GM12891 (cell line): ENCODE measurements around the gene SCPEP1. TPM values are rescaled to one million over a fixed set of nuclear protein-coding genes. Genes with fewer than 3 reads are reported as not detected.

Experiments used
- DNase-seq: peaks from one replicate; pipeline ENCODE4 v3.0.0; 2011; ENCODE audit warnings: low spot score; ENCODE audit not compliant: insufficient read length
- FAIRE-seq: peaks from 2 replicates; lab custom pipeline; 2011; peaks lifted over from hg19 to GRCh38; lab: Jason Lieb, UNC
- PAX5 ChIP-seq: IDR thresholded peaks from 2 replicates; pipeline ENCODE4 v1.6.1; 2011; ENCODE audit warnings: low read length, moderate library complexity, mild to moderate bottlenecking; ENCODE audit not compliant: insufficient read depth, severe bottlenecking
- POLR2A ChIP-seq: IDR thresholded peaks from 2 replicates; pipeline ENCODE4 v1.6.1; 2011; ENCODE audit warnings: low read depth, low read length, control low read depth
- POLR2AphosphoS5 ChIP-seq: IDR thresholded peaks from 2 replicates; pipeline ENCODE4 v1.6.1; 2011; ENCODE audit warnings: low read depth, low read length, control low read depth
- POU2F2 ChIP-seq: IDR thresholded peaks from 2 replicates; pipeline ENCODE4 v1.6.1; 2011; ENCODE audit warnings: low read depth, mild to moderate bottlenecking, control low read depth, low read length, moderate library complexity
- SPI1 ChIP-seq: IDR thresholded peaks from 2 replicates; pipeline ENCODE4 v1.6.1; 2011; ENCODE audit warnings: low read depth, low read length, control low read depth
- TAF1 ChIP-seq: IDR thresholded peaks from 2 replicates; pipeline ENCODE4 v1.6.1; 2011; ENCODE audit warnings: low read depth, low read length, control low read depth
- polyA plus RNA-seq: library from polyadenylated mRNA; unstranded; fragments of >200 nt; gene quantifications from one replicate; pipeline ENCODE4 v1.2.1, GENCODE V29; 2012; ENCODE audit warnings: low read depth, missing spikeins, inconsistent platforms; ENCODE audit not compliant: missing spikeins

The SCPEP1 gene
- polyA plus RNA-seq, result 25.2 TPM

GRCh38 chr17:56977673-56978395 is at the start of gene SCPEP1:
SCPEP1 (plus strand) TSS chr17:56978131; CDS start chr17:56978160, 29 bp downstream.
- peak; percentile 88 for FAIRE-seq
- no peak for TF ChIP-seq PAX5
- TF ChIP-seq POU2F2, result no peak
- peak; percentile 64 for TF ChIP-seq POLR2A
- no peak for TF ChIP-seq SPI1
- TF ChIP-seq POLR2AphosphoS5, result peak; percentile 52; the same call in 1 of the 2 replicates
- TF ChIP-seq TAF1, result peak; percentile 59
- DNase-seq, result peak; percentile 89

GRCh38 chr17:56928586-56928985 is 49.3 kb upstream of the SCPEP1 start:
- TF ChIP-seq POLR2A, result no peak
- TF ChIP-seq PAX5, result no peak
- no peak for TF ChIP-seq POU2F2
- no peak for TF ChIP-seq POLR2AphosphoS5
- no peak for TF ChIP-seq TAF1
- no peak for TF ChIP-seq SPI1
- no peak for FAIRE-seq

GRCh38 chr17:56929362-56929969 is 48.5 kb upstream of the SCPEP1 start:
- TF ChIP-seq TAF1, result no peak
- no peak for TF ChIP-seq POLR2A
- TF ChIP-seq POU2F2, result no peak
- no peak for TF ChIP-seq SPI1
- TF ChIP-seq POLR2AphosphoS5, result no peak
- TF ChIP-seq PAX5, result no peak
- DNase-seq (no peak), FAIRE-seq (no peak)

More at GRCh38 chr17:56928586-56928985, 49.3 kb upstream of the SCPEP1 start:
- no peak for DNase-seq

GRCh38 chr17:56930739-56931337 is 47.1 kb upstream of the SCPEP1 start:
- no peak for TF ChIP-seq POLR2A
- no peak for TF ChIP-seq TAF1
- no peak for TF ChIP-seq POU2F2
- TF ChIP-seq PAX5, result no peak
- TF ChIP-seq POLR2AphosphoS5, result no peak
- no peak for TF ChIP-seq SPI1
- DNase-seq (no peak), FAIRE-seq (no peak)

GRCh38 chr17:56933151-56933745 is 44.7 kb upstream of the SCPEP1 start:
- FAIRE-seq, result no peak

GRCh38 chr17:56933868-56934267 is 44.1 kb upstream of the SCPEP1 start:
- no peak for FAIRE-seq
- no peak for DNase-seq

More at GRCh38 chr17:56933151-56933745, 44.7 kb upstream of the SCPEP1 start:
- no peak for DNase-seq
- TF ChIP-seq SPI1 (no peak), POLR2A (no peak), POU2F2 (no peak), POLR2AphosphoS5 (no peak), TAF1 (no peak), PAX5 (no peak)

GRCh38 chr17:56934280-56934679 is 43.7 kb upstream of the SCPEP1 start:
- DNase-seq, result no peak
- FAIRE-seq, result no peak
- no peak for TF ChIP-seq POLR2AphosphoS5
- no peak for TF ChIP-seq TAF1
- no peak for TF ChIP-seq SPI1
- TF ChIP-seq PAX5, result no peak
- TF ChIP-seq POU2F2, result no peak
- no peak for TF ChIP-seq POLR2A

More at GRCh38 chr17:56933868-56934267, 44.1 kb upstream of the SCPEP1 start:
- TF ChIP-seq POLR2AphosphoS5, result no peak
- TF ChIP-seq PAX5, result no peak
- TF ChIP-seq POLR2A, result no peak
- TF ChIP-seq POU2F2, result no peak

GRCh38 chr17:56935461-56935860 is 42.5 kb upstream of the SCPEP1 start:
- DNase-seq, result no peak
- FAIRE-seq, result no peak
- TF ChIP-seq PAX5, result no peak
- TF ChIP-seq TAF1, result no peak
- no peak for TF ChIP-seq POLR2AphosphoS5
- no peak for TF ChIP-seq SPI1
- no peak for TF ChIP-seq POU2F2
- TF ChIP-seq POLR2A, result no peak
